HT-29 (cell line): ENCODE results near the gene CHPT1. TPM values are rescaled to one million over a fixed set of nuclear protein-coding genes. Genes with fewer than 3 reads are reported as not detected.
"Not testable (repeated sequence)": the region's sequence is repeated elsewhere in the genome, so short reads cannot be mapped to it uniquely, and the experiment has no call there.

Experiments used
- DNase-seq: peaks from one replicate; pipeline ENCODE4 v3.0.0-alpha.2; 2015; ENCODE audit warnings: low spot score
- total RNA-seq: library from RNA; depleted of rRNA; stranded (reverse); fragments of >200 nt; shearing (Covaris generic); gene quantifications from 2 replicates; pipeline ENCODE4 v1.2.3, GENCODE V29; 2014

The CHPT1 gene
- total RNA-seq, 1 experiment from 2014 or later: 28.4 TPM

- DNase-seq: no peak
Observed at GRCh38 chr12:101720118-101720517, 22.7 kb downstream of the CHPT1 start.

GRCh38 chr12:101722392-101722791 lies 25.0 kb downstream of the CHPT1 start:
- no peak for DNase-seq

GRCh38 chr12:101727098-101727497 lies 29.7 kb downstream of the CHPT1 start:
- DNase-seq: no peak

GRCh38 chr12:101729842-101730241 lies 32.4 kb downstream of the CHPT1 start:
- no peak for DNase-seq

- no peak for DNase-seq
Observed at GRCh38 chr12:101732318-101732717, 34.9 kb downstream of the CHPT1 start.

- DNase-seq: no peak
Observed at GRCh38 chr12:101733166-101733565, 35.7 kb downstream of the CHPT1 start.

- not testable (repeated sequence) for DNase-seq
Observed at GRCh38 chr12:101734482-101734881, 37.0 kb downstream of the CHPT1 start.

GRCh38 chr12:101737476-101737875 lies 40.0 kb downstream of the CHPT1 start:
- DNase-seq: no peak

GRCh38 chr12:101738920-101739665 lies 41.7 kb downstream of the CHPT1 start, which contains the start of gene SYCP3:
Gene SYCP3 (minus strand): TSS chr12:101739462. CDS start chr12:101737935, 1,527 bp downstream.
- no peak for DNase-seq

GRCh38 chr12:101740566-101740965 lies 43.1 kb downstream of the CHPT1 start:
- DNase-seq: no peak

GRCh38 chr12:101740980-101741379 lies 43.5 kb downstream of the CHPT1 start:
- no peak for DNase-seq

- no peak for DNase-seq
Observed at GRCh38 chr12:101743242-101743641, 45.8 kb downstream of the CHPT1 start.

- no peak for DNase-seq
Observed at GRCh38 chr12:101743724-101744472, 46.5 kb downstream of the CHPT1 start.

- no peak for DNase-seq
Observed at GRCh38 chr12:101745481-101745880, 48.0 kb downstream of the CHPT1 start.

- DNase-seq: no peak
Observed at GRCh38 chr12:101746196-101746595, 48.8 kb downstream of the CHPT1 start.

GRCh38 chr12:101746661-101747060 lies 49.2 kb downstream of the CHPT1 start:
- DNase-seq: no peak

GRCh38 chr12:101747697-101748096 lies 50.3 kb downstream of the CHPT1 start:
- DNase-seq: no peak

- no peak for DNase-seq
Observed at GRCh38 chr12:101748907-101749306, 51.5 kb downstream of the CHPT1 start.

- DNase-seq: no peak
Observed at GRCh38 chr12:101749657-101750056, 52.2 kb downstream of the CHPT1 start.

- DNase-seq: no peak
Observed at GRCh38 chr12:101750152-101750551, 52.7 kb downstream of the CHPT1 start.

GRCh38 chr12:101759396-101760047 lies 62.1 kb downstream of the CHPT1 start:
- peak; percentile 55 for DNase-seq

- DNase-seq: no peak
Observed at GRCh38 chr12:101761350-101761749, 63.9 kb downstream of the CHPT1 start.
